DOHH2 (cell line): ENCODE measurements around the gene ASCC2.

Experiments
- H3F3A ChIP-seq: fragments of 200-600 bp; sonication (generic), shearing (Covaris generic); 2 replicates; pipeline ENCODE4 v1.6.0; 2016; ENCODE audit warnings: antibody characterized with exemption, mild to moderate bottlenecking; ENCODE audit not compliant: control insufficient read depth, insufficient read depth
- H3K27ac ChIP-seq: fragments of 200-600 bp; sonication (generic); 2 replicates; pipeline ENCODE4 v1.5.1; 2014; ENCODE audit warnings: low read depth, mild to moderate bottlenecking, low read length, moderate library complexity
- H3K27me3 ChIP-seq: fragments of 200-600 bp; sonication (generic); 2 replicates; pipeline ENCODE4 v1.6.1; 2014; ENCODE audit warnings: mild to moderate bottlenecking, low read length, mixed read lengths; ENCODE audit not compliant: control insufficient read depth
- H3K36me3 ChIP-seq: fragments of 200-600 bp; sonication (generic); 2 replicates; pipeline ENCODE4 v1.6.1; 2014; ENCODE audit warnings: mild to moderate bottlenecking, low read length, moderate library complexity, mixed read lengths; ENCODE audit not compliant: control insufficient read depth
- H3K4me1 ChIP-seq: fragments of 200-600 bp; sonication (generic); 2 replicates; pipeline ENCODE4 v1.6.1; 2014; ENCODE audit warnings: mild to moderate bottlenecking, low read length, mixed read lengths; ENCODE audit not compliant: control insufficient read depth
- H3K4me2 ChIP-seq: fragments of 200-600 bp; sonication (generic); 2 replicates; pipeline ENCODE4 v1.6.0; 2014; ENCODE audit warnings: mild to moderate bottlenecking, low read length, moderate library complexity
- H3K4me3 ChIP-seq: fragments of 200-600 bp; sonication (generic); 2 replicates; pipeline ENCODE4 v1.5.1; 2014; ENCODE audit warnings: mild to moderate bottlenecking, low read length, mixed read lengths
- H3K79me2 ChIP-seq: fragments of 200-600 bp; sonication (generic); 2 replicates; pipeline ENCODE4 v1.6.1; 2014; ENCODE audit warnings: mild to moderate bottlenecking, low read length, mixed read lengths; ENCODE audit not compliant: control insufficient read depth
- H3K9me2 ChIP-seq: fragments of 200-600 bp; sonication (generic); replicated peaks from 2 replicates; pipeline ENCODE4 v1.6.1; 2014; ENCODE audit warnings: mild to moderate bottlenecking, low read length, mixed read lengths; ENCODE audit not compliant: control insufficient read depth
- H3K9me3 ChIP-seq: fragments of 200-600 bp; sonication (generic); 2 replicates; pipeline ENCODE4 v1.6.1; 2014; ENCODE audit warnings: antibody characterized with exemption, low read length, mixed read lengths; ENCODE audit not compliant: control insufficient read depth, insufficient read depth
- H4K20me1 ChIP-seq: fragments of 200-600 bp; sonication (generic); 2 replicates; pipeline ENCODE4 v1.6.0; 2014; ENCODE audit warnings: low read depth, mild to moderate bottlenecking, antibody characterized with exemption, low read length, moderate library complexity; ENCODE audit not compliant: control insufficient read depth, insufficient read depth
- EZH2phosphoT487 ChIP-seq: fragments of 200-600 bp; sonication (generic); IDR thresholded peaks from 2 replicates; pipeline ENCODE4 v1.6.1; 2017; ENCODE audit warnings: borderline replicate concordance, mild to moderate bottlenecking, antibody characterized with exemption, low read length, moderate library complexity, mixed read lengths
- TF ChIP-seq, protein P1 (sequence below): fragments of 200-600 bp; sonication (generic); IDR thresholded peaks from one replicate; pipeline ENCODE4 v1.5.1; 2014; ENCODE audit warnings: antibody characterized with exemption, mild to moderate bottlenecking, low read depth, low read length; ENCODE audit not compliant: poor library complexity, severe bottlenecking

Gene ASCC2

DNA sequence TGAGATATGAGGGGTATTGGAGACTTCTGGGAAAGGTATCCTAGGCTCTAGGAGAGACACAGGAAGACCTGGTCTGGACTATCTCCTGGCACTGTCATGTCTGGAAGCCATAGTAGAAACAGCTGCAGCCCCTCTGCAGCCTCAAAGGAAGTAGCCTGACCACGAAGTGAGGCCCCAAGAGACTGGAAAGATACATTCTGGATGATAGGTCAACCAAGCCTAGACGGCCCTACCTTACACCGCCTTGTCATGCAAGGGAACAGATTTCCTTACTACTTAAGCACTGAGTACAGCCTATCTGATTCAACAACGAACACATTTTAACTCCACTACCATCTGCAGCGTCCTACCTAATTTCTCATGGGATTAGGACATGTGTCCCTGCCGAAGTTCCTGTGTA is 39.8 kb downstream of the ASCC2 start:
- H3K36me3 ChIP-seq = peaks cover 42% of the 10 kb centered on the region

DNA sequence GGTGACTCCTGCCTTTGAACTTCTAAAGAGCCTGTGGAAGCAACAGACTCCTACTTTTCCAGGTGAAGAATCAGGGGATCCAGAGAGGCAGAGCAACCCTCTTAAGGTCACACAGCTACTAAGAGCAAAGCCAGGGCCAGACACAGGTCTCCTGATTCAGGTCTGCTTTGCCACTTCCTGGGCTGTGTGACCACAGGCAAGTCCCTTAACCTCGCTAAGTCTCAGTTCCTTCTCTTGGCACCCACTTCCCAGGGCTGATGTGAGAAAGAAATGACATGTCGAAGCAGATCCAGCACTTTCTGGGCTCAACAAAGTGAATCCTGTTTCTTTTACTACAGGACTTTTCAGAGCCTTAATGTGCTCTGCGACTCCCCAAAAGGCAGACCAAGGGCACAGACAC is 40.7 kb downstream of the ASCC2 start:
- peaks cover 15% of the 10 kb centered on the region for H3K4me1 ChIP-seq
- H3K27me3 ChIP-seq = no peaks in the 10 kb centered on the region
- H3K4me2 ChIP-seq = no peak overlapping the region
- H3F3A ChIP-seq = no peaks in the 10 kb centered on the region
- H3K4me3 ChIP-seq = no peak overlapping the region
- H3K9me3 ChIP-seq = no peaks in the 10 kb centered on the region
- no peaks in the 10 kb centered on the region for H3K79me2 ChIP-seq
- peaks cover 49% of the 10 kb centered on the region for H3K36me3 ChIP-seq
- H3K9me2 ChIP-seq = no peaks in the 10 kb centered on the region
- H3K27ac ChIP-seq = no peak overlapping the region
- TF ChIP-seq, protein P1, sequence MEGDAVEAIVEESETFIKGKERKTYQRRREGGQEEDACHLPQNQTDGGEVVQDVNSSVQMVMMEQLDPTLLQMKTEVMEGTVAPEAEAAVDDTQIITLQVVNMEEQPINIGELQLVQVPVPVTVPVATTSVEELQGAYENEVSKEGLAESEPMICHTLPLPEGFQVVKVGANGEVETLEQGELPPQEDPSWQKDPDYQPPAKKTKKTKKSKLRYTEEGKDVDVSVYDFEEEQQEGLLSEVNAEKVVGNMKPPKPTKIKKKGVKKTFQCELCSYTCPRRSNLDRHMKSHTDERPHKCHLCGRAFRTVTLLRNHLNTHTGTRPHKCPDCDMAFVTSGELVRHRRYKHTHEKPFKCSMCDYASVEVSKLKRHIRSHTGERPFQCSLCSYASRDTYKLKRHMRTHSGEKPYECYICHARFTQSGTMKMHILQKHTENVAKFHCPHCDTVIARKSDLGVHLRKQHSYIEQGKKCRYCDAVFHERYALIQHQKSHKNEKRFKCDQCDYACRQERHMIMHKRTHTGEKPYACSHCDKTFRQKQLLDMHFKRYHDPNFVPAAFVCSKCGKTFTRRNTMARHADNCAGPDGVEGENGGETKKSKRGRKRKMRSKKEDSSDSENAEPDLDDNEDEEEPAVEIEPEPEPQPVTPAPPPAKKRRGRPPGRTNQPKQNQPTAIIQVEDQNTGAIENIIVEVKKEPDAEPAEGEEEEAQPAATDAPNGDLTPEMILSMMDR = no peak
- no peak for TF ChIP-seq EZH2phosphoT487
- no peaks in the 10 kb centered on the region for H4K20me1 ChIP-seq

More for the DNA sequence above, 39.8 kb downstream of the ASCC2 start:
- Histone ChIP-seq H3F3A (no peaks in the 10 kb centered on the region), H3K9me3 (no peaks in the 10 kb centered on the region), H3K27me3 (no peaks in the 10 kb centered on the region), H3K4me1 (peaks cover 15% of the 10 kb centered on the region), H3K9me2 (no peaks in the 10 kb centered on the region), H4K20me1 (no peaks in the 10 kb centered on the region), H3K4me3 (no peak overlapping the region), H3K27ac (no peak overlapping the region), H3K4me2 (no peak overlapping the region), H3K79me2 (no peaks in the 10 kb centered on the region)
- no peak for TF ChIP-seq EZH2phosphoT487
- TF ChIP-seq, protein P1 = no peak

DNA sequence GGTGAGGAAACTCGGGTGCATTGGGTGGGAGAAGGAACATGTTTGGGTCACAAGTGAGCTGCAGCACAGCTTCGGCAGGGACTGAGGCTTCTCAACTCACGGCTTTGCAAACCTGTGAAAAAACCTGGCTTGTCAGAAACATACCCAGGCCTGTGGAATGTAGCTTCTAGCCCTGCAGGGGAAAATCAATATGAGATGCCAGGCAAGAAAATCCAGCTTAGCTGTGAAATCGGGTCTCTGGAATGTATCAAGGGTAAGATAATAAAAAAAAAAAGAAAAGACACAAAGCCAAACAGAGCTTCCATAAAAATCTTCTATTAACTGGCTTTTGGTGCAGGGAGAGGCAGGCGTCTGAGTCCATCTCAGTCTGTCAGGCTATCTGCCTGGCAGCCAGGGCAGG is 42.4 kb downstream of the ASCC2 start:
- Histone ChIP-seq H3K27ac (no peak overlapping the region), H3K9me3 (no peaks in the 10 kb centered on the region), H3K9me2 (no peaks in the 10 kb centered on the region), H3F3A (no peaks in the 10 kb centered on the region), H3K4me3 (no peak overlapping the region), H3K4me2 (no peak overlapping the region), H3K27me3 (no peaks in the 10 kb centered on the region), H4K20me1 (no peaks in the 10 kb centered on the region), H3K4me1 (peaks cover 15% of the 10 kb centered on the region), H3K36me3 (peaks cover 44% of the 10 kb centered on the region), H3K79me2 (no peaks in the 10 kb centered on the region)
- TF ChIP-seq, protein P1 = no peak
- TF ChIP-seq EZH2phosphoT487 = no peak

- peaks cover 43% of the 10 kb centered on the region for H3K36me3 ChIP-seq
- no peaks in the 10 kb centered on the region for H3K9me3 ChIP-seq
- no peak overlapping the region for H3K4me2 ChIP-seq
- no peaks in the 10 kb centered on the region for H3F3A ChIP-seq
- H3K4me1 ChIP-seq = peaks cover 4% of the 10 kb centered on the region
- H3K27me3 ChIP-seq = no peaks in the 10 kb centered on the region
- no peaks in the 10 kb centered on the region for H3K79me2 ChIP-seq
- H4K20me1 ChIP-seq = no peaks in the 10 kb centered on the region
- no peaks in the 10 kb centered on the region for H3K9me2 ChIP-seq
- no peak overlapping the region for H3K27ac ChIP-seq
- no peak overlapping the region for H3K4me3 ChIP-seq
- TF ChIP-seq, protein P1 = no peak
- no peak for TF ChIP-seq EZH2phosphoT487
Observed at GRCh38 chr22:29793396-29793795, 44.7 kb downstream of the ASCC2 start.
